Esophagus muscularis mucosa (tissue), 4 donors: ENCODE measurements around the gene COBL. TPM values are rescaled to one million over a fixed set of nuclear protein-coding genes. Genes with fewer than 3 reads are reported as not detected.

Experiments
- DNase-seq: peaks from one replicate; pipeline ENCODE4 v3.0.0-alpha.2; 2017; ENCODE audit errors: extremely low spot score
- H3K27ac ChIP-seq, 4 donors: fragments of 200-600 bp; sonication (generic); replicated peaks in 1 of 4; 1 replicate in 3 of 4; 2 replicates in 1 of 4; pipeline ENCODE4 v1.5.1; 2016 to 2019; ENCODE audit warnings: mild to moderate bottlenecking in 1 of 4
- H3K27me3 ChIP-seq, 4 donors: fragments of 200-600 bp; sonication (generic); one replicate each; pipeline versions ENCODE4 v1.5.1 to v1.6.0; 2016 to 2019
- H3K36me3 ChIP-seq, 4 donors: fragments of 200-600 bp; sonication (generic); one replicate each; pipeline ENCODE4 v1.5.1; 2016 to 2019
- H3K4me1 ChIP-seq, 4 donors: fragments of 200-600 bp; sonication (generic); one replicate each; pipeline ENCODE4 v1.5.1; 2016 to 2019
- H3K4me3 ChIP-seq, 4 donors: fragments of 200-600 bp; sonication (generic); 1 replicate in 2 of 4; 2 replicates in 2 of 4; pipeline ENCODE4 v1.5.1; 2016 to 2019; ENCODE audit warnings: mild to moderate bottlenecking in 4 of 4, moderate library complexity in 1 of 4
- H3K9me3 ChIP-seq, 4 donors: fragments of 200-600 bp; sonication (generic); 1 replicate in 3 of 4; 2 replicates in 1 of 4; pipeline ENCODE4 v1.5.1; 2016 to 2019
- CTCF ChIP-seq, 3 experiments: fragments of 200-600 bp in 2 of 3; fragments of 450-650 bp in 1 of 3; sonication (generic) in 2 of 3; IDR thresholded peaks; one replicate each; pipeline ENCODE4 v1.5.1; 2017 to 2019; ENCODE audit warnings: antibody characterized with exemption in 3 of 3, mild to moderate bottlenecking in 2 of 3, moderate library complexity in 1 of 3
- EP300 ChIP-seq: sonication (generic); formaldehyde crosslinking; IDR thresholded peaks from one replicate; pipeline ENCODE4 v1.6.1; 2017; ENCODE audit warnings: antibody characterized with exemption
- POLR2A ChIP-seq: fragments of 450-650 bp; IDR thresholded peaks from one replicate; pipeline ENCODE4 v1.6.1; 2017; ENCODE audit warnings: antibody characterized with exemption, moderate library complexity, mild to moderate bottlenecking, low read depth
- POLR2AphosphoS5 ChIP-seq, 2 donors: sonication (generic); formaldehyde crosslinking; IDR thresholded peaks; one replicate each; pipeline ENCODE4 v1.6.1; 2017; ENCODE audit warnings: antibody characterized with exemption in 2 of 2
- WGBS: methylation state at CpG from one replicate; pipeline ENCODE4 v1.1.5; 2018; 5-methylcytosine and 5-hydroxymethylcytosine counted together
- intact Hi-C: fragments of 100-400 bp; cut with DNase I; formaldehyde crosslinking; loops from one replicate; pipeline ENCODE4 v1.15.1; 2023
- total RNA-seq, 4 donors: library from RNA; depleted of rRNA; stranded (reverse); fragments of >200 nt; gene quantifications; one replicate each; pipeline versions ENCODE4 v1.1.0 to v1.2.1, GENCODE V29; 2016

COBL gene
- total RNA-seq, 4 donors from 2014 or later: 29.8 to 51.4 (median 45.9) TPM

GRCh38 chr7:51104278-51104677, 212.3 kb downstream of the COBL start:
- WGBS: 76% methylated on average over 3 of the region's 3 CpGs
- TF ChIP-seq POLR2A (no peak), CTCF (IDR thresholded peaks at IDR 0.05) (no peak), EP300 (no peak), POLR2AphosphoS5 (IDR thresholded peaks at IDR 0.05) (no peak)
- Histone ChIP-seq H3K36me3 (no peaks in the 10 kb centered on the region), H3K27ac (no peak overlapping the region), H3K27me3 (no peaks in the 10 kb centered on the region), H3K9me3 (no peaks in the 10 kb centered on the region), H3K4me3 (no peak overlapping the region), H3K4me1 (peaks cover 0 to 23% (median 17%) of the 10 kb centered on the region in 4 donors)
- DNase-seq: peak; percentile 66
- intact Hi-C loops: no loop called here

GRCh38 chr7:51103718-51104117, 212.9 kb downstream of the COBL start:
- intact Hi-C loops: no loop called here
- TF ChIP-seq CTCF (IDR thresholded peaks at IDR 0.05) (no peak), POLR2AphosphoS5 (IDR thresholded peaks at IDR 0.05) (no peak), POLR2A (no peak), EP300 (no peak)
- Histone ChIP-seq H3K36me3 (no peaks in the 10 kb centered on the region), H3K27ac (no peak overlapping the region), H3K4me3 (no peak overlapping the region), H3K4me1 (peaks cover 0 to 23% (median 17%) of the 10 kb centered on the region in 4 donors), H3K27me3 (no peaks in the 10 kb centered on the region), H3K9me3 (no peaks in the 10 kb centered on the region)
- no peak for DNase-seq
- WGBS: 93% methylated on average over 5 of the region's 5 CpGs

GRCh38 chr7:51102828-51103227, 213.8 kb downstream of the COBL start:
- no peak for DNase-seq
- Histone ChIP-seq H3K27ac (no peak overlapping the region), H3K27me3 (no peaks in the 10 kb centered on the region), H3K9me3 (peaks cover 0 to 8% (median 2%) of the 10 kb centered on the region in 4 donors), H3K4me1 (peaks cover 0 to 23% (median 17%) of the 10 kb centered on the region in 4 donors), H3K4me3 (no peak overlapping the region), H3K36me3 (no peaks in the 10 kb centered on the region)
- 82% methylated on average over 2 of the region's 2 CpGs for WGBS
- intact Hi-C loops: no loop called here
- no peak for TF ChIP-seq EP300
- TF ChIP-seq CTCF (IDR thresholded peaks at IDR 0.05): no peak
- TF ChIP-seq POLR2AphosphoS5 (IDR thresholded peaks at IDR 0.05): no peak
- no peak for TF ChIP-seq POLR2A

DNA sequence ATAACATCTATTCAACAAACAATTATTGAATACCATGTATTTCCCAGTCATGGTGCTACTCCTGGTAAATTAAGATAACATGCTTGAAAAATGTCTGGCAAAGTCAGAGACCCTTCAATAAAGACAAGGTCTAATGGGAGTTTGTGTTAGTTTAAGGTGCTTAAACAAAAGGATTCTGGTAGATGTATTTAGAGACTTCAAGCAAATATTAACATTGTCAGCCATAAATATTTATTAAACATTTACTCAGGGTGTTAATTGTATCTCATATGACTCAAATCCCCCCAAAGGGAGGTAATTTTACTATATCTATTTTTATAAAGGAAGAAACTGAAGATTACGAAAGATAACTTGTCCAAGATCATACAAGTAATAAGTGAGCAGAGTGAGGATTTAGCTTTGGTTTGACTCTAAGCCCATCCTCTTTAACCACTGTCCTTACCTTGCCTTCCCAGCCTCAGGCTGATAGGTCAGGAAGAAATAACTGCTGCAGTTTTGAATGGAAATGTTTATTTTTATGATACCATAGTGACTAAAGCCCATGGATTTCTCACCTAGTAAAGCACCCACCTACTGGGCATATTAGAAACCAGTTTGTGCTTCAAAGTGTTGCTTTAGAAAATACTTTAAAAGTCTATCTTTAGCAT, 215.4 kb downstream of the COBL start:
- DNase-seq: no peak
- Histone ChIP-seq H3K9me3 (peaks cover 0 to 16% (median 2%) of the 10 kb centered on the region in 4 donors), H3K27me3 (no peaks in the 10 kb centered on the region), H3K4me3 (no peak overlapping the region), H3K27ac (peak overlapping the region in 3 of 4 donors; percentile 21 to 41 (median 21)), H3K4me1 (peaks cover 0 to 23% (median 17%) of the 10 kb centered on the region in 4 donors), H3K36me3 (no peaks in the 10 kb centered on the region)
- intact Hi-C loops: no loop called here
- TF ChIP-seq CTCF (IDR thresholded peaks at IDR 0.05) (no peak), POLR2A (no peak), EP300 (no peak), POLR2AphosphoS5 (IDR thresholded peaks at IDR 0.05) (no peak)
- WGBS: 41% methylated on average over 1 of the region's 1 CpG
